ENCODE results near the gene FAM167B. TPM values are rescaled to one million over a fixed set of nuclear protein-coding genes. Genes with fewer than 3 reads are reported as not detected.

The FAM167B gene
- polyA plus RNA-seq, 1 donor (not counting 4 experiments of a cell fraction or from before 2014, with no cell fraction given): 0.07 TPM

DNA sequence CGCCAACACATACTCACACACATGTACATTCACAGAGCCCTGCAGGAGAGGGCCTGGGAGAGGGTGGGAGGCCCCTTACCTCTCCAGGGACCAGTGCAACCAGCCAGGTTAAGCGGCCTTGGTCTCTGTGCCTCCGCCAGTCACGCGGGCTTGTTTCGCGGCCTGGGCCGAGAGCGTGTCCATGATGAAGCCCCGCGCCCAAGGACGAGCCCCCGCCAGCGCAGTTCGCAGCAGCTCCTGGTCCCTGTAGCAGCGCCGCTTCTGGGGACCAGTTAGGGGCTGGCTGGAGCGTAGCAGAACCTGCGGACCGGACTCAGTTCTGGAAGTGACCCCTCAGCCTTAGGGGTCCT, 7.3 kb upstream of the FAM167B start:
- Histone ChIP-seq H3K36me3 (ENCODE audit: control insufficient read depth in 2 of 2, extremely low read depth in 1 of 2, insufficient read depth in 2 of 2, low read length in 2 of 2) (no peaks in the 10 kb centered on the region), H3K4me2 (ENCODE audit: control insufficient read depth, extremely low read depth, insufficient read depth, low read depth, low read length) (no peak overlapping the region), H2AFZ (ENCODE audit: control insufficient read depth, low read length) (no peak overlapping the region), H3K79me2 (ENCODE audit: control insufficient read depth, insufficient read depth, low read length) (no peaks in the 10 kb centered on the region), H3K4me1 (ENCODE audit: control insufficient read depth, extremely low read depth, insufficient read depth, low read length) (peaks cover 26% of the 10 kb centered on the region), H3K9me3 (ENCODE audit: control insufficient read depth, low read depth, low read length) (no peaks in the 10 kb centered on the region), H3K4me3 (ENCODE audit: control insufficient read depth in 2 of 3, extremely low read depth in 1 of 3, insufficient read depth in 2 of 3, low read depth in 1 of 3, low read length in 3 of 3) (no peak overlapping the region), H3K9me1 (ENCODE audit: control insufficient read depth, extremely low read depth, insufficient read depth, low read length) (peaks cover 2% of the 10 kb centered on the region), H4K20me1 (ENCODE audit: control insufficient read depth, extremely low read depth, insufficient read depth, low read length) (no peaks in the 10 kb centered on the region), H3K27ac (ENCODE audit: control insufficient read depth, insufficient read depth, low read length) (no peak overlapping the region), H3K9ac (ENCODE audit: control insufficient read depth, extremely low read depth, insufficient read depth, low read length) (no peak overlapping the region), H3K27me3 (ENCODE audit: control insufficient read depth, extremely low read depth, insufficient read depth, low read length) (no peaks in the 10 kb centered on the region)
- dilution Hi-C loops (cut with MboI; ENCODE audit: extremely low pct_ligation_motif_present, low sequenced_read_pairs): no loop called here
- DNase-seq (ENCODE audit: low read depth, low spot score) (no peak), FAIRE-seq (no peak)
- TF ChIP-seq, protein P1, sequence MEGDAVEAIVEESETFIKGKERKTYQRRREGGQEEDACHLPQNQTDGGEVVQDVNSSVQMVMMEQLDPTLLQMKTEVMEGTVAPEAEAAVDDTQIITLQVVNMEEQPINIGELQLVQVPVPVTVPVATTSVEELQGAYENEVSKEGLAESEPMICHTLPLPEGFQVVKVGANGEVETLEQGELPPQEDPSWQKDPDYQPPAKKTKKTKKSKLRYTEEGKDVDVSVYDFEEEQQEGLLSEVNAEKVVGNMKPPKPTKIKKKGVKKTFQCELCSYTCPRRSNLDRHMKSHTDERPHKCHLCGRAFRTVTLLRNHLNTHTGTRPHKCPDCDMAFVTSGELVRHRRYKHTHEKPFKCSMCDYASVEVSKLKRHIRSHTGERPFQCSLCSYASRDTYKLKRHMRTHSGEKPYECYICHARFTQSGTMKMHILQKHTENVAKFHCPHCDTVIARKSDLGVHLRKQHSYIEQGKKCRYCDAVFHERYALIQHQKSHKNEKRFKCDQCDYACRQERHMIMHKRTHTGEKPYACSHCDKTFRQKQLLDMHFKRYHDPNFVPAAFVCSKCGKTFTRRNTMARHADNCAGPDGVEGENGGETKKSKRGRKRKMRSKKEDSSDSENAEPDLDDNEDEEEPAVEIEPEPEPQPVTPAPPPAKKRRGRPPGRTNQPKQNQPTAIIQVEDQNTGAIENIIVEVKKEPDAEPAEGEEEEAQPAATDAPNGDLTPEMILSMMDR (optimal IDR thresholded peaks at IDR 0.05 in 1 of 3, IDR thresholded peaks at IDR 0.05 in 1 of 3, conservative IDR thresholded peaks at IDR 0.05 in 1 of 3; ENCODE audit: extremely low read depth in 1 of 3, insufficient read depth in 2 of 3, low read length in 3 of 3): no peak
- no peak for TF ChIP-seq EZH2 (IDR thresholded peaks at IDR 0.05; ENCODE audit: low read length)

DNA sequence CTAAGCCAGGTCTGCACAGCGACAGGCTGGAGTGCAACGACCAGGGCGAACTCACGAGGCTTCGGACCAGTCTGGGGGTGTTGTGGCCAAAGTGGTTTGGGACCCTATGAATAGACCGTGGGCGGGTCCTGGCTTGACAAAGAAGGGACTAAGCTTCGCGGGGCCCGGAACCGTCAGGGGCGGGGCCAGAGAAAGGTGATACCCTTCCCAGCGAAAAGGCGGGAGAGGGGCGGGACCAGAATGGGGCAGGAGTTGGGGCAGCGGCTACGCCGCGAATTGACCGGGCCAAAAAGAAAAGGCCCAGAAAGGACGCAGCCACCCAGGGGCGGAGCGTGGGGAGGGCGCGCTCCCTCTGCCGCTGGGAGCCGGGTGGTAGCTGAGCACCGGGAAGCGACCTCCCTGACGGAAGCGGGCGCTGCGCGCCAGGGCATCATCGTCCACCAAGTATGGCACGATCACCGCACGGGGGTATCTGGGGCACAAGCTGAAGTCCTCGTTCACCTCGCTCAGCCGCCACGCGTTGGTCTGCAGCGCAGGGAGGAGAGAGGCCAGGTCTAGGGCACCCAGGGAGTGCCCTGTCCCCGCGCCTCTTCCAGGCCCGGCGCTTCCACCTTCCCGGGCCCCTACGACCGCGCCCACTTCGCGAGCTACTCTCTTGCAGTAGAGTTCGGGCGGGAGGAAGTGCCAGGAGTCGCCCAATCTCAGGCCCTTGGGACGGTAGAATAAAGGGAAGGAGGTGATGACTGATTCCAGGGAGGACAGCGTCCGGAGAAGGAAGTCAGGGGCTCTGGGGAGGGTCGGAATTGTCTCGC, 6.7 kb upstream of the FAM167B start:
- FAIRE-seq: no peak
- H3K9ac ChIP-seq (ENCODE audit: control insufficient read depth, extremely low read depth, insufficient read depth, low read length): peak overlapping the region; percentile 45
- no peaks in the 10 kb centered on the region for H3K9me3 ChIP-seq (ENCODE audit: control insufficient read depth, low read depth, low read length)
- peak overlapping the region; percentile 92 for H3K4me2 ChIP-seq (ENCODE audit: control insufficient read depth, extremely low read depth, insufficient read depth, low read depth, low read length)
- H2AFZ ChIP-seq (ENCODE audit: control insufficient read depth, low read length): peak overlapping the region; percentile 85
- H3K4me3 ChIP-seq (ENCODE audit: control insufficient read depth in 2 of 3, extremely low read depth in 1 of 3, insufficient read depth in 2 of 3, low read depth in 1 of 3, low read length in 3 of 3): peak overlapping the region; percentile 27 to 77 (median 56)
- TF ChIP-seq, protein P1 (optimal IDR thresholded peaks at IDR 0.05 in 1 of 3, IDR thresholded peaks at IDR 0.05 in 1 of 3, conservative IDR thresholded peaks at IDR 0.05 in 1 of 3; ENCODE audit: extremely low read depth in 1 of 3, insufficient read depth in 2 of 3, low read length in 3 of 3): peak in 1 of 3 experiments; percentile 68
- TF ChIP-seq EZH2 (IDR thresholded peaks at IDR 0.05; ENCODE audit: low read length): no peak
- no peaks in the 10 kb centered on the region for H3K27me3 ChIP-seq (ENCODE audit: control insufficient read depth, extremely low read depth, insufficient read depth, low read length)
- DNase-seq (ENCODE audit: low read depth, low spot score): no peak
- H4K20me1 ChIP-seq (ENCODE audit: control insufficient read depth, extremely low read depth, insufficient read depth, low read length): no peaks in the 10 kb centered on the region
- peak overlapping the region; percentile 14 for H3K27ac ChIP-seq (ENCODE audit: control insufficient read depth, insufficient read depth, low read length)
- H3K4me1 ChIP-seq (ENCODE audit: control insufficient read depth, extremely low read depth, insufficient read depth, low read length): peaks cover 26% of the 10 kb centered on the region
- no peaks in the 10 kb centered on the region for H3K79me2 ChIP-seq (ENCODE audit: control insufficient read depth, insufficient read depth, low read length)
- H3K36me3 ChIP-seq (ENCODE audit: control insufficient read depth in 2 of 2, extremely low read depth in 1 of 2, insufficient read depth in 2 of 2, low read length in 2 of 2): no peaks in the 10 kb centered on the region
- dilution Hi-C loops (cut with MboI; ENCODE audit: extremely low pct_ligation_motif_present, low sequenced_read_pairs): no loop called here
- H3K9me1 ChIP-seq (ENCODE audit: control insufficient read depth, extremely low read depth, insufficient read depth, low read length): peaks cover 2% of the 10 kb centered on the region
